ENCODE data around the gene DNAJC7. TPM values are rescaled to one million over a fixed set of nuclear protein-coding genes. Genes with fewer than 3 reads are reported as not detected.

Gene DNAJC7
- total and polyA plus RNA-seq, 2 experiments from 2014 or later: 50.1 to 73.6 TPM

DNA sequence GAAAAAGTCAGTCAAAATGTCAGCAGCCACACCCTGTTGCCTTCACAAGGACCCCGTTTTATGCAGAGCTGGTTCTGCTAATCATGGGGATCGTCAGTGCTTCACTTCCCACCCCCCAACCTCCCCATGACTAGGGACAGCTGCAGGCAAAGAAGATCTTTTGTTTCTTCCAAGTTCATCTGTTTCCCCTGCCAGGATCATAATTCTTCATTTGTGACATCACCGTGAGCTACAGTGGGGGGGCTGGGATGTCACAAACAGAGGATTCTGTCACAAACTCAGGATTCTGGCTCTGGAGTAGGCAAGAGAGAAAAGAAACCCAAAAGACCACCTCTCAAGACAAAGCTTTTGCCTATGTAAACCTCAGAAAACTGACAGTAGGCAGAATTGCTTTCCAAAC, 24.7 kb downstream of the DNAJC7 start:
- Histone ChIP-seq H2AFZ (no peak overlapping the region), H3K9me2 (replicated peaks; ENCODE audit: insufficient read depth) (no peaks in the 10 kb centered on the region), H3K9me3 (ENCODE audit: low read depth) (no peaks in the 10 kb centered on the region), H4K20me1 (ENCODE audit: insufficient read depth, poor library complexity, severe bottlenecking) (no peaks in the 10 kb centered on the region), H3K36me3 (replicated peaks; ENCODE audit: insufficient read depth, low read depth) (peaks cover 9% of the 10 kb centered on the region), H3K4me1 (ENCODE audit: insufficient read depth) (peaks cover 17% of the 10 kb centered on the region), H3K27me3 (no peaks in the 10 kb centered on the region), H3K27ac (no peak overlapping the region), H3K4me3 (no peak overlapping the region), H3K79me2 (peaks cover 14% of the 10 kb centered on the region), H3K4me2 (no peak overlapping the region)
- TF ChIP-seq EZH2 (IDR thresholded peaks at IDR 0.05; ENCODE audit: borderline replicate concordance) (no peak), EZH2phosphoT487 (IDR thresholded peaks at IDR 0.05; ENCODE audit: low read depth, severe bottlenecking, unreplicated experiment) (no peak)
- TF ChIP-seq, protein P1, sequence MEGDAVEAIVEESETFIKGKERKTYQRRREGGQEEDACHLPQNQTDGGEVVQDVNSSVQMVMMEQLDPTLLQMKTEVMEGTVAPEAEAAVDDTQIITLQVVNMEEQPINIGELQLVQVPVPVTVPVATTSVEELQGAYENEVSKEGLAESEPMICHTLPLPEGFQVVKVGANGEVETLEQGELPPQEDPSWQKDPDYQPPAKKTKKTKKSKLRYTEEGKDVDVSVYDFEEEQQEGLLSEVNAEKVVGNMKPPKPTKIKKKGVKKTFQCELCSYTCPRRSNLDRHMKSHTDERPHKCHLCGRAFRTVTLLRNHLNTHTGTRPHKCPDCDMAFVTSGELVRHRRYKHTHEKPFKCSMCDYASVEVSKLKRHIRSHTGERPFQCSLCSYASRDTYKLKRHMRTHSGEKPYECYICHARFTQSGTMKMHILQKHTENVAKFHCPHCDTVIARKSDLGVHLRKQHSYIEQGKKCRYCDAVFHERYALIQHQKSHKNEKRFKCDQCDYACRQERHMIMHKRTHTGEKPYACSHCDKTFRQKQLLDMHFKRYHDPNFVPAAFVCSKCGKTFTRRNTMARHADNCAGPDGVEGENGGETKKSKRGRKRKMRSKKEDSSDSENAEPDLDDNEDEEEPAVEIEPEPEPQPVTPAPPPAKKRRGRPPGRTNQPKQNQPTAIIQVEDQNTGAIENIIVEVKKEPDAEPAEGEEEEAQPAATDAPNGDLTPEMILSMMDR (IDR thresholded peaks at IDR 0.05; ENCODE audit: poor library complexity): no peak
- 93% methylated on average over 3 of the region's 3 CpGs for WGBS (ENCODE audit: low lambda C conversion rate, missing lambda C conversion rate)
- DNase-seq (ENCODE audit: low spot score): no peak

DNA sequence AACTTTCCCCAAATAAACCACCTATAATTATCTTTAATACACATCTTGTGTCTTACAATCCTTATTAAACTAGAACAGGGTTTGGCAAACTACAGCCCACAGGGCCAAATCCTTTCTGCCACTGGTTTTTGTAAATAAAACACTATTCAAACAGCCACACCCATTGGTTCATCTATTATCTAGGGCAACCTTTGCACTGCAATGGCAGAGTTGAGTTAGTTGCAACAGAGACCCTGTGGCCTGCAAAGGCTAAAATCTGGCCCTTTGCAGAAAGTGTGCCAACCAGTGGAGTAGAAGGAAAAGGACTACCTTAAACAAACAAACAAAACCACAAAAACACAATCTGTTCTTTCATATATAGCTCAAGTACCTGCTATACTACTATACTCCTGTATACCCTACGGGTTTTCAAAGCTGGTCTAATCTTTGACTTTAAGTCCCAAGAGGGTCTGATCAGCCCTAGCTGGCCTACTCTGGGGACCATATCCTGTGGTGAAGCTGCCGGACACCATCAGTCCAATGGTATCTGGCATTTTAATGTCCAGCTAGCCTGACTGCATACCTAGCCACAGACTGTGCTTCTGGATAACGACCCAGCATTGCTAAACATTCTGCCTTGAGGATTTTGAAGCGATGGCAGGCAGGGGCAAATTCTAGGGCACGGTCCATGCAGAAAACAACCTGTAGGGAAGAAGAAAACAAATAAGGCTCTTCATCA, 27.4 kb downstream of the DNAJC7 start:
- Histone ChIP-seq H3K27ac (peak overlapping the region; percentile 58), H3K9me3 (ENCODE audit: low read depth) (no peaks in the 10 kb centered on the region), H3K4me2 (peak overlapping the region; percentile 18), H4K20me1 (ENCODE audit: insufficient read depth, poor library complexity, severe bottlenecking) (no peaks in the 10 kb centered on the region), H3K4me3 (no peak overlapping the region), H3K36me3 (replicated peaks; ENCODE audit: insufficient read depth, low read depth) (peaks cover 9% of the 10 kb centered on the region), H3K9me2 (replicated peaks; ENCODE audit: insufficient read depth) (no peaks in the 10 kb centered on the region), H2AFZ (no peak overlapping the region), H3K79me2 (peaks cover 9% of the 10 kb centered on the region), H3K4me1 (ENCODE audit: insufficient read depth) (peaks cover 17% of the 10 kb centered on the region), H3K27me3 (no peaks in the 10 kb centered on the region)
- 76% methylated on average over 5 of the region's 5 CpGs for WGBS (ENCODE audit: low lambda C conversion rate, missing lambda C conversion rate)
- DNase-seq (ENCODE audit: low spot score): peak; percentile 30
- TF ChIP-seq EZH2phosphoT487 (IDR thresholded peaks at IDR 0.05; ENCODE audit: low read depth, severe bottlenecking, unreplicated experiment) (no peak), EZH2 (IDR thresholded peaks at IDR 0.05; ENCODE audit: borderline replicate concordance) (no peak)
- TF ChIP-seq, protein P1 (IDR thresholded peaks at IDR 0.05; ENCODE audit: poor library complexity): no peak

DNA sequence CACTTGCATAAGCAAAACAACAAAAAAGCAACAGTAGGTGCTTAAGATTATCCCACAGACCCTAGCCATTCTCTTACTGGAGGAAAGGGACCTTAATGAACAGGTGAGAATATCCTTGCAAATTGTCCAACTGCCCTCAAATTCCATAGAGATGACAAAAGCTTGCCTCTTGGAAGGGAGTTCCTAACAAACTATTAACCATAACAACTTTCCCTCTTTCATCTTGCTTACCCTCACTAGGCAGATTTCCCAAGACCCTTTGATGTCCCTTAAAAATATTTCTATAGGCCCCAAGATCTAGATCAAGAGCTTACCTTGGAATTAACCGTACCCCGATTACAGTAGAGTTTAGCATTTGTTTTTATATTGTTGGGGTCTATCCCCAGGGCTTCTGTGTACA, 28.8 kb downstream of the DNAJC7 start:
- no peak for DNase-seq (ENCODE audit: low spot score)
- Histone ChIP-seq H3K9me3 (ENCODE audit: low read depth) (no peaks in the 10 kb centered on the region), H3K36me3 (replicated peaks; ENCODE audit: insufficient read depth, low read depth) (peaks cover 9% of the 10 kb centered on the region), H2AFZ (no peak overlapping the region), H3K27ac (no peak overlapping the region), H3K4me3 (no peak overlapping the region), H4K20me1 (ENCODE audit: insufficient read depth, poor library complexity, severe bottlenecking) (no peaks in the 10 kb centered on the region), H3K27me3 (no peaks in the 10 kb centered on the region), H3K4me2 (no peak overlapping the region), H3K9me2 (replicated peaks; ENCODE audit: insufficient read depth) (no peaks in the 10 kb centered on the region), H3K4me1 (ENCODE audit: insufficient read depth) (peaks cover 17% of the 10 kb centered on the region), H3K79me2 (peaks cover 6% of the 10 kb centered on the region)
- TF ChIP-seq, protein P1 (IDR thresholded peaks at IDR 0.05; ENCODE audit: poor library complexity): no peak
- TF ChIP-seq EZH2phosphoT487 (IDR thresholded peaks at IDR 0.05; ENCODE audit: low read depth, severe bottlenecking, unreplicated experiment) (no peak), EZH2 (IDR thresholded peaks at IDR 0.05; ENCODE audit: borderline replicate concordance) (no peak)
- 87% methylated on average over 2 of the region's 2 CpGs for whole genome bisulfite sequencing (ENCODE audit: low lambda C conversion rate, missing lambda C conversion rate)

Measured in hepatocyte (in vitro differentiated cells).